A673 (cell line): ENCODE results near the gene AGGF1. TPM values are rescaled to one million over a fixed set of nuclear protein-coding genes. Genes with fewer than 3 reads are reported as not detected.

Experiments
- BruUV-seq: library from RNA; stranded (reverse); fragments of 400-500 nt; replicated peaks from 2 replicates; lab custom pipeline; 2021; lab: Mats Ljungman, UMichigan
- CTCF ChIA-PET: fragments of 300-600 bp; sonication (Branson Sonifier 250); formaldehyde crosslinking; loops from one replicate; lab custom pipeline; 2022; ENCODE audit warnings: antibody characterized with exemption; lab: Charles Lee
- POLR2A ChIA-PET: fragments of 300-600 bp; sonication (Branson Sonifier 250); formaldehyde crosslinking; loops from one replicate; lab custom pipeline; 2022; ENCODE audit warnings: antibody characterized with exemption; ENCODE audit not compliant: low non-redundant PET; lab: Charles Lee
- DNase-seq: peaks from one replicate; pipeline ENCODE4 v3.0.0-alpha.2; 2015; ENCODE audit warnings: low spot score
- H3K27ac ChIP-seq: fragments of 200-600 bp; sonication (generic); 2 replicates; pipeline ENCODE4 v1.5.1; 2016; ENCODE audit warnings: mixed run types, low read depth, mild to moderate bottlenecking, mixed read lengths, antibody characterized with exemption, low read length; ENCODE audit not compliant: poor library complexity, severe bottlenecking
- H3K27me3 ChIP-seq: fragments of 200-600 bp; sonication (generic); replicated peaks from 2 replicates; pipeline ENCODE4 v1.6.1; 2017; ENCODE audit warnings: mixed run types, low read depth, mild to moderate bottlenecking, mixed read lengths, antibody characterized with exemption, low read length; ENCODE audit not compliant: insufficient read depth, poor library complexity
- H3K36me3 ChIP-seq: fragments of 200-600 bp; sonication (generic); 2 replicates; pipeline ENCODE4 v1.6.1; 2016; ENCODE audit warnings: mixed run types, mild to moderate bottlenecking, mixed read lengths, antibody characterized with exemption, low read length; ENCODE audit not compliant: insufficient read depth, poor library complexity, severe bottlenecking
- H3K4me1 ChIP-seq: fragments of 200-600 bp; sonication (generic); 2 replicates; pipeline ENCODE4 v1.6.1; 2017; ENCODE audit warnings: mixed run types, mild to moderate bottlenecking, mixed read lengths, antibody characterized with exemption, low read length; ENCODE audit not compliant: insufficient read depth, poor library complexity, severe bottlenecking
- H3K4me3 ChIP-seq: fragments of 200-600 bp; sonication (generic); 2 replicates; pipeline ENCODE4 v1.5.1; 2016; ENCODE audit warnings: low read depth, mixed run types, mild to moderate bottlenecking, mixed read lengths, low read length; ENCODE audit not compliant: poor library complexity, severe bottlenecking
- H3K9me3 ChIP-seq: fragments of 200-600 bp; sonication (generic); 2 replicates; pipeline ENCODE4 v1.6.1; 2016; ENCODE audit warnings: mixed run types, low read depth, mild to moderate bottlenecking, mixed read lengths, antibody characterized with exemption, low read length; ENCODE audit not compliant: poor library complexity, severe bottlenecking
- CTCF ChIP-seq: fragments of 300-800, 200-600 bp; sonication (generic); conservative IDR thresholded peaks from 2 replicates; pipeline ENCODE4 v1.5.1; 2017; ENCODE audit warnings: low read depth, mild to moderate bottlenecking, antibody characterized with exemption, low read length, moderate library complexity, mixed read lengths
- EZH2 ChIP-seq: fragments of 200-600 bp; sonication (generic); IDR thresholded peaks from 2 replicates; pipeline ENCODE4 v1.6.1; 2017; ENCODE audit warnings: borderline replicate concordance, low read depth, mild to moderate bottlenecking, mixed read lengths, antibody characterized with exemption, low read length; ENCODE audit not compliant: poor library complexity, severe bottlenecking
- intact Hi-C: fragments of 100-400 bp; cut with micrococcal nuclease; formaldehyde crosslinking; loops from one replicate; pipeline ENCODE4 v1.10.0; 2022; ENCODE audit not compliant: unreplicated experiment
- total RNA-seq: library from RNA; stranded (reverse); gene quantifications from 2 replicates; pipeline ENCODE4 v1.2.3, GENCODE V29; 2021

AGGF1 gene
- total RNA-seq, 1 experiment from 2014 or later = 20.9 TPM

- TF ChIP-seq CTCF (no peak), EZH2 (no peak)
- POLR2A ChIA-PET = no interaction called here
- no peak overlapping the region for H3K27ac ChIP-seq
- no peaks in the 10 kb centered on the region for H3K27me3 ChIP-seq
- CTCF ChIA-PET = no interaction called here
- H3K9me3 ChIP-seq = no peaks in the 10 kb centered on the region
- BruUV-seq = no TSS peak
- intact Hi-C loops = no loop called here
- no peaks in the 10 kb centered on the region for H3K36me3 ChIP-seq
- H3K4me1 ChIP-seq = peaks cover 6% of the 10 kb centered on the region
- DNase-seq = no peak
- no peak overlapping the region for H3K4me3 ChIP-seq
These were observed 50.7 kb downstream of the AGGF1 start for GRCh38 chr5:77080905-77081304.

- ChIA-PET POLR2A (no interaction called here), CTCF (no interaction called here)
- Histone ChIP-seq H3K4me1 (peaks cover 6% of the 10 kb centered on the region), H3K27me3 (no peaks in the 10 kb centered on the region), H3K36me3 (no peaks in the 10 kb centered on the region), H3K9me3 (no peaks in the 10 kb centered on the region), H3K4me3 (no peak overlapping the region), H3K27ac (no peak overlapping the region)
- no TSS peak for BruUV-seq
- DNase-seq = no peak
- intact Hi-C loops = no loop called here
- no peak for TF ChIP-seq EZH2
- TF ChIP-seq CTCF = no peak
These were observed 52.1 kb downstream of the AGGF1 start for GRCh38 chr5:77082280-77082679.

- Histone ChIP-seq H3K27ac (no peak overlapping the region), H3K4me3 (no peak overlapping the region), H3K4me1 (peaks cover 14% of the 10 kb centered on the region), H3K9me3 (no peaks in the 10 kb centered on the region), H3K27me3 (no peaks in the 10 kb centered on the region), H3K36me3 (no peaks in the 10 kb centered on the region)
- intact Hi-C loops = no loop called here
- ChIA-PET POLR2A (no interaction called here), CTCF (no interaction called here)
- BruUV-seq = no TSS peak
- no peak for TF ChIP-seq EZH2
- no peak for DNase-seq
These were observed 52.9 kb downstream of the AGGF1 start for GRCh38 chr5:77083088-77083487.

GRCh38 chr5:77086368-77086688, 56.1 kb downstream of the AGGF1 start:
- H3K27me3 ChIP-seq = no peaks in the 10 kb centered on the region
- CTCF ChIA-PET = interaction anchor here (1.2 kb wide), 1 partner anchor 9 kb away, joined by 5 read pairs; no protein-coding TSS in a partner anchor
- peak overlapping the region; percentile 64 for H3K4me3 ChIP-seq
- H3K36me3 ChIP-seq = no peaks in the 10 kb centered on the region
- TF ChIP-seq CTCF = no peak
- TF ChIP-seq EZH2 = no peak
- no peak for DNase-seq
- peaks cover 15% of the 10 kb centered on the region for H3K4me1 ChIP-seq
- POLR2A ChIA-PET = no interaction called here
- peak overlapping the region; percentile 92 for H3K27ac ChIP-seq
- no TSS peak for BruUV-seq
- intact Hi-C loops = no loop called here
- H3K9me3 ChIP-seq = no peaks in the 10 kb centered on the region
